Caco-2 (cell line): ENCODE results near the gene LRRC56. TPM values are rescaled to one million over a fixed set of nuclear protein-coding genes. Genes with fewer than 3 reads are reported as not detected.
"Not testable (repeated sequence)": the region's sequence is repeated elsewhere in the genome, so short reads cannot be mapped to it uniquely, and the experiment has no call there.

Source experiments
- BruUV-seq: library from RNA; stranded (reverse); fragments of 400-500 nt; replicated peaks from 2 replicates; lab custom pipeline; 2021; lab: Mats Ljungman, UMichigan
- CTCF ChIA-PET: fragments of 300-600 bp; sonication (Branson Sonifier 250); formaldehyde crosslinking; loops from one replicate; lab custom pipeline; 2022; ENCODE audit warnings: antibody characterized with exemption; lab: Charles Lee
- POLR2A ChIA-PET: fragments of 300-600 bp; sonication (Branson Sonifier 250); formaldehyde crosslinking; loops from one replicate; lab custom pipeline; 2022; ENCODE audit warnings: antibody characterized with exemption; lab: Charles Lee
- DNase-seq, 2 experiments: peaks; one replicate each; pipeline versions ENCODE4 v3.0.0 to v3.0.0-alpha.2; 2020 to 2022
- H3K27me3 ChIP-seq: replicated peaks from 2 replicates; pipeline ENCODE4 v1.6.0; 2011; ENCODE audit warnings: low read length; ENCODE audit not compliant: control insufficient read depth, insufficient read depth
- H3K36me3 ChIP-seq: 2 replicates; pipeline ENCODE4 v1.5.1; 2011; ENCODE audit warnings: low read length; ENCODE audit not compliant: control insufficient read depth, insufficient read depth
- H3K4me1 ChIP-seq: fragments of 250-450 bp; sonication (Bioruptor Pico); 2 replicates; pipeline ENCODE4 v1.5.1; 2020; ENCODE audit warnings: mild to moderate bottlenecking
- H3K4me3 ChIP-seq: 2 replicates; pipeline ENCODE4 v1.5.1; 2011; ENCODE audit warnings: low read depth, mild to moderate bottlenecking, control low read depth, low read length
- H3K9me3 ChIP-seq: fragments of 250-450 bp; sonication (Bioruptor Pico); 2 replicates; pipeline ENCODE4 v1.5.1; 2020; ENCODE audit warnings: mild to moderate bottlenecking, moderate library complexity
- H3K27ac Mint-ChIP-seq: one replicate; pipeline ENCODE4 v1.8.0; 2022; ENCODE audit warnings: mixed read lengths; ENCODE audit not compliant: unreplicated experiment
- H3K27me3 Mint-ChIP-seq: one replicate; pipeline ENCODE4 v1.8.0; 2022; ENCODE audit warnings: mixed read lengths; ENCODE audit not compliant: insufficient read depth, unreplicated experiment
- H3K36me3 Mint-ChIP-seq: one replicate; pipeline ENCODE4 v1.8.0; 2022; ENCODE audit warnings: mild to moderate bottlenecking, mixed read lengths; ENCODE audit not compliant: insufficient read depth, unreplicated experiment
- H3K4me1 Mint-ChIP-seq: one replicate; pipeline ENCODE4 v1.8.0; 2022; ENCODE audit warnings: low read depth, mixed read lengths; ENCODE audit not compliant: unreplicated experiment
- H3K4me3 Mint-ChIP-seq: one replicate; pipeline ENCODE4 v1.8.0; 2022; ENCODE audit warnings: mild to moderate bottlenecking, moderate library complexity, mixed read lengths; ENCODE audit not compliant: unreplicated experiment
- H3K9me3 Mint-ChIP-seq: one replicate; pipeline ENCODE4 v1.8.0; 2022; ENCODE audit warnings: mixed read lengths; ENCODE audit not compliant: unreplicated experiment
- intact Hi-C: fragments of 100-400 bp; cut with micrococcal nuclease; formaldehyde crosslinking; loops from one replicate; pipeline ENCODE4 v1.10.0; 2022; ENCODE audit not compliant: unreplicated experiment
- total RNA-seq: library from RNA; stranded (reverse); gene quantifications from 2 replicates; pipeline ENCODE4 v1.2.3, GENCODE V29; 2022
- TF ChIP-seq, protein P1 (sequence below), 2 experiments: fragments of 200-600 bp in 1 of 2; IDR thresholded peaks; 1 replicate in 1 of 2; 2 replicates in 1 of 2; pipeline versions ENCODE4 v1.5.1 to v1.8.0; 2011 to 2022; ENCODE audit warnings: antibody characterized with exemption in 1 of 2, control low read depth in 1 of 2, inconsistent platforms in 1 of 2, low read depth in 1 of 2, low read length in 1 of 2, mild to moderate bottlenecking in 1 of 2, moderate library complexity in 1 of 2; ENCODE audit not compliant: insufficient read depth in 1 of 2, severe bottlenecking in 1 of 2, unreplicated experiment in 1 of 2

The LRRC56 gene
- total RNA-seq, 1 experiment from 2014 or later, result 4.4 TPM

DNA sequence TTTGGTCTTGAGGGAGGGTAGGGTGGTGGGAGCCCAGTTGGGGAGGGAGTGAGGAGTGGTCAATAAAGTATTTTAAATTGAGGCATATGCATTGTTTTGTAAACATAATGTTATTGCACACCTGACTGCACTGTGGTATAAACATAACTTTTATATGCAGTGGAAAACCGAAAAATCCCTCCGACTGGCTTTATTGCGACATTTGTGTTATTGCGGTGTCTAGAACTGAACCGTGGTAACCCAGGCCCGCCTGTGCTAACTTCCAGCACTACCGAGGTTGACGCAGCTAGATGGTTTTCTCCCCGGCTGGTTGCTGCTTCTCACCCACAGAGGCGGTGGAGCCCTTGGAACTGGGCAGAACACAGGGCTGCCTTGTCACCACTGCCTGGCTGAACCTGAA lies 22.7 kb upstream of the LRRC56 start:
- Mint-ChIP-seq H3K4me1 (no peaks in the 10 kb centered on the region), H3K27me3 (no peaks in the 10 kb centered on the region), H3K27ac (no peak overlapping the region), H3K4me3 (no peak overlapping the region), H3K9me3 (peaks cover 15% of the 10 kb centered on the region), H3K36me3 (peaks cover 30% of the 10 kb centered on the region)
- no TSS peak for BruUV-seq
- TF ChIP-seq, protein P1, sequence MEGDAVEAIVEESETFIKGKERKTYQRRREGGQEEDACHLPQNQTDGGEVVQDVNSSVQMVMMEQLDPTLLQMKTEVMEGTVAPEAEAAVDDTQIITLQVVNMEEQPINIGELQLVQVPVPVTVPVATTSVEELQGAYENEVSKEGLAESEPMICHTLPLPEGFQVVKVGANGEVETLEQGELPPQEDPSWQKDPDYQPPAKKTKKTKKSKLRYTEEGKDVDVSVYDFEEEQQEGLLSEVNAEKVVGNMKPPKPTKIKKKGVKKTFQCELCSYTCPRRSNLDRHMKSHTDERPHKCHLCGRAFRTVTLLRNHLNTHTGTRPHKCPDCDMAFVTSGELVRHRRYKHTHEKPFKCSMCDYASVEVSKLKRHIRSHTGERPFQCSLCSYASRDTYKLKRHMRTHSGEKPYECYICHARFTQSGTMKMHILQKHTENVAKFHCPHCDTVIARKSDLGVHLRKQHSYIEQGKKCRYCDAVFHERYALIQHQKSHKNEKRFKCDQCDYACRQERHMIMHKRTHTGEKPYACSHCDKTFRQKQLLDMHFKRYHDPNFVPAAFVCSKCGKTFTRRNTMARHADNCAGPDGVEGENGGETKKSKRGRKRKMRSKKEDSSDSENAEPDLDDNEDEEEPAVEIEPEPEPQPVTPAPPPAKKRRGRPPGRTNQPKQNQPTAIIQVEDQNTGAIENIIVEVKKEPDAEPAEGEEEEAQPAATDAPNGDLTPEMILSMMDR (IDR thresholded peaks at IDR 0.05; ENCODE audit: insufficient read depth in 1 of 2, low read depth in 1 of 2, low read length in 1 of 2, severe bottlenecking in 1 of 2, unreplicated experiment in 1 of 2), result no peak
- H3K36me3 ChIP-seq, result no peaks in the 10 kb centered on the region
- intact Hi-C loops, result no loop called here
- DNase-seq, result no peak
- ChIA-PET CTCF (no interaction called here), POLR2A (no interaction called here)
- peaks cover 6% of the 10 kb centered on the region; the same call in 1 of the 2 replicates for H3K9me3 ChIP-seq
- H3K4me1 ChIP-seq, result peaks cover 10% of the 10 kb centered on the region
- H3K27me3 ChIP-seq, result no peaks in the 10 kb centered on the region
- no peak overlapping the region for H3K4me3 ChIP-seq

DNA sequence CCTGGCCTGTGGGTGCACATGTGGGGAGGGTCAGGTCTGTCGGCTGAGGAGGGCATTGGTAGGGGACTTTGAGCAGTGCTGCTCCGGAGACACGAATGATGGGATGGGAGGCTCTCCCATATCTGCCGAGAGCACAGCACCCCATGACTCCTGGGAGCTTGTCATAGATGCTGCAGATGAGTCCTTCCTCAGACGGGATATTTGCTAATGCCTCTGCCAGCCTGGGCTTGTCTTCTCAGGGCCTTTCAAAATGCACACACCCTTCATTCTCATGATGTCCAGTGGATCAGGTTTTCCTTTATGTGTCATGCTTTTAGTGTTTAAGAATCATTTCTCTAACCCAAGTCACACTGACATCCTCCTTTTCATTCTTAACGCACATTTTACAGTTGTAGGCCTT lies 22.2 kb upstream of the LRRC56 start:
- no TSS peak for BruUV-seq
- peaks cover 15% of the 10 kb centered on the region for H3K9me3 Mint-ChIP-seq
- peaks cover 24% of the 10 kb centered on the region for H3K36me3 Mint-ChIP-seq
- DNase-seq, result no peak
- no peaks in the 10 kb centered on the region for H3K36me3 ChIP-seq
- H3K9me3 ChIP-seq, result peaks cover 6% of the 10 kb centered on the region; the same call in 1 of the 2 replicates
- ChIA-PET POLR2A (no interaction called here), CTCF (no interaction called here)
- no peak overlapping the region for H3K4me3 ChIP-seq
- intact Hi-C loops, result no loop called here
- no peaks in the 10 kb centered on the region for H3K27me3 ChIP-seq
- peaks cover 10% of the 10 kb centered on the region for H3K4me1 ChIP-seq
- TF ChIP-seq, protein P1 (IDR thresholded peaks at IDR 0.05; ENCODE audit: insufficient read depth in 1 of 2, low read depth in 1 of 2, low read length in 1 of 2, severe bottlenecking in 1 of 2, unreplicated experiment in 1 of 2), result no peak
- no peaks in the 10 kb centered on the region for H3K4me1 Mint-ChIP-seq
- H3K27me3 Mint-ChIP-seq, result no peaks in the 10 kb centered on the region
- no peak overlapping the region for H3K27ac Mint-ChIP-seq
- no peak overlapping the region for H3K4me3 Mint-ChIP-seq

DNA sequence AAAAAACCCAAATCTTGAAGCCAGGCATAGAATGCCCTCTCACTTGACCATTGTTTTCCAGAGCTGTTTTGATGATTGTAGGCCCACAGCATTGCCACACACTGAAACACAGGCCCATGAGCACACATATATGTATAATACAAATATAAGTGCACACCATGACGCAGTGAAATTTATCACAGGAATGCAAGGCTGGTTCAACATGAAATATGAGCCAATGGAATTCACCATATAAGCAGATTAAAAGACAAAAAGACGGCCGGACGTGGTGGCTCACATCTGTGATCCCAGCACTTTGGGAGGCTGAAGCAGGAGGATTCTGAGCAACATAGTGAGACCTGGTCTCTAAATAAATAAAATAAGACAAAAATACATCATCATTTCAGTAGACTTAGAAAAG lies 20.9 kb upstream of the LRRC56 start:
- Histone ChIP-seq H3K9me3 (peaks cover 6% of the 10 kb centered on the region; the same call in 1 of the 2 replicates), H3K4me3 (no peak overlapping the region), H3K4me1 (peaks cover 10% of the 10 kb centered on the region), H3K36me3 (no peaks in the 10 kb centered on the region), H3K27me3 (no peaks in the 10 kb centered on the region)
- no peak for DNase-seq
- H3K27ac Mint-ChIP-seq, result no peak overlapping the region
- intact Hi-C loops, result no loop called here
- peaks cover 15% of the 10 kb centered on the region for H3K9me3 Mint-ChIP-seq
- ChIA-PET POLR2A (no interaction called here), CTCF (no interaction called here)
- TF ChIP-seq, protein P1 (IDR thresholded peaks at IDR 0.05; ENCODE audit: insufficient read depth in 1 of 2, low read depth in 1 of 2, low read length in 1 of 2, severe bottlenecking in 1 of 2, unreplicated experiment in 1 of 2), result no peak
- peaks cover 23% of the 10 kb centered on the region for H3K36me3 Mint-ChIP-seq
- no peaks in the 10 kb centered on the region for H3K4me1 Mint-ChIP-seq
- no TSS peak for BruUV-seq
- no peaks in the 10 kb centered on the region for H3K27me3 Mint-ChIP-seq
- H3K4me3 Mint-ChIP-seq, result no peak overlapping the region

DNA sequence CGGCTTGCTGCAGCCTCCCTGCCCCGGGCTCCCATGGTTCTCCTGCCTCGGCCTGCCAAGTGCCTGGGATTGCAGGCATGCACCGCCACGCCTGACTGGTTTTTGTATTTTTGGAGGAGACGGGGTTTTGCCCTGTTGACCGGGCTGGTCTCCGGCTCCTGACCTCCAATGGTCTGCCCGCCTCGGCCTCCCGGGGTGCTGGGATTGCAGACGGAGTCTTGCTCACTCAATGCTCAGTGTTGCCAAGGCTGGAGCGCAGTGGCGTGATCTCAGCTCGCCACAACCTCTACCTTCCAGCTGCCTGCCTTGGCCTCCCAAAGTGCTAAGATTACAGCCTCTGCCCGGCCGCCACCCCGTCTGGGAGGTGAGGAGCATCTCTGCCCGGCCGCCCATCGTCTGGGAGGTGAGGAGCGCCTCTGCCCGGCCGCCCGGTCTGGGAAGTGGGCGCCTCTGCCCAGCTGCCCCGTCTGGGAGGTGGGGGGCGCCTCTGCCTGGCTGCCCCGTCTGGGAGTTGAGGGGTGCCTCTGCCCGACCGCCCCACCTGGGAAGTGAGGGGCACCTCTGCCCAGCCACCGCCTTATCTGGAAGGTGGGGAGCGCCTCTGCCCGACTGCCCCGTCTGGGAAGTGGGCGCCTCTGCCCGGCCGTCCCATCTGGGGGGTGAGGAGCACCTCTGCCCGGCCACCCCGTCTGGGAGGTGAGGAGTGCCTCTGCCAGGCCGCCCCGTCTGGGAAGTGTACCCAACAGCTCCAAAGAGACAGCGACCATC lies 20.2 kb upstream of the LRRC56 start:
- H3K36me3 ChIP-seq, H3K9me3 ChIP-seq, CTCF ChIA-PET, BruUV-seq, H3K4me3 ChIP-seq, intact Hi-C loops, POLR2A ChIA-PET, H3K27me3 Mint-ChIP-seq, H3K27me3 ChIP-seq, H3K4me1 Mint-ChIP-seq: not testable (repeated sequence)
- Mint-ChIP-seq H3K36me3 (peaks cover 18% of the 10 kb centered on the region), H3K27ac (peak overlapping the region; percentile 81), H3K4me3 (peak overlapping the region; percentile 68), H3K9me3 (peaks cover 15% of the 10 kb centered on the region)
- peak in 1 of 2 experiments; percentile 38 for DNase-seq
- H3K4me1 ChIP-seq, result peaks cover 10% of the 10 kb centered on the region
